Common myeloid progenitor, CD34-positive (primary cell): ENCODE results near the gene HOXD10.

Source experiments
- CTCF ChIA-PET: fragments of 350-600 bp; sonication (Branson Sonifier 250); formaldehyde crosslinking; loops from one replicate; lab custom pipeline; 2021; ENCODE audit warnings: antibody characterized with exemption; lab: Charles Lee
- POLR2A ChIA-PET: fragments of 350-600 bp; sonication (Branson Sonifier 250); formaldehyde crosslinking; loops from one replicate; lab custom pipeline; 2021; ENCODE audit warnings: antibody characterized with exemption; lab: Charles Lee
- DNase-seq, 3 donors: peaks; one replicate each; pipeline versions ENCODE4 v3.0.0 to v3.0.0-alpha.2; 2013
- H3K27ac ChIP-seq, 2 experiments: 1 replicate in 1 of 2; 2 replicates in 1 of 2; pipeline ENCODE4 v1.7.0; 2013; ENCODE audit warnings: inconsistent platforms in 2 of 2, low read length in 2 of 2, mild to moderate bottlenecking in 2 of 2, low read depth in 1 of 2, moderate library complexity in 1 of 2; ENCODE audit not compliant: severe bottlenecking in 2 of 2, insufficient read depth in 1 of 2, poor library complexity in 1 of 2
- H3K27me3 ChIP-seq, 5 experiments: replicated peaks in 2 of 5; 1 replicate in 3 of 5; 2 replicates in 2 of 5; pipeline versions ENCODE4 v1.6.1 to v1.7.0; 2013; ENCODE audit warnings: low read length in 4 of 5, mild to moderate bottlenecking in 2 of 5, moderate library complexity in 2 of 5, inconsistent platforms in 1 of 5; ENCODE audit not compliant: insufficient read depth in 5 of 5, control insufficient read depth in 4 of 5
- H3K36me3 ChIP-seq, 4 experiments: 1 replicate in 2 of 4; 2 replicates in 2 of 4; pipeline versions ENCODE4 v1.6.1 to v1.7.0; 2013; ENCODE audit warnings: low read length in 3 of 4, control low read depth in 1 of 4, mild to moderate bottlenecking in 1 of 4; ENCODE audit not compliant: control insufficient read depth in 4 of 4, insufficient read depth in 4 of 4
- H3K4me1 ChIP-seq, 4 experiments: 1 replicate in 3 of 4; 2 replicates in 1 of 4; pipeline versions ENCODE4 v1.6.1 to v1.7.1; 2013; ENCODE audit warnings: low read length in 3 of 4, mild to moderate bottlenecking in 3 of 4, control low read depth in 1 of 4, inconsistent platforms in 1 of 4, moderate library complexity in 1 of 4; ENCODE audit not compliant: control insufficient read depth in 4 of 4, insufficient read depth in 4 of 4; ENCODE audit errors: control extremely low read depth in 1 of 4
- H3K4me3 ChIP-seq, 7 experiments: 1 replicate in 4 of 7; 2 replicates in 3 of 7; pipeline versions ENCODE4 v1.5.1 to v1.7.0; 2013; ENCODE audit warnings: mild to moderate bottlenecking in 7 of 7, low read length in 6 of 7, moderate library complexity in 6 of 7, inconsistent platforms in 2 of 7, low read depth in 2 of 7, control low read depth in 1 of 7; ENCODE audit not compliant: insufficient read depth in 4 of 7, control insufficient read depth in 1 of 7; ENCODE audit errors: extremely low read depth in 1 of 7
- H3K9me3 ChIP-seq, 5 experiments: 1 replicate in 4 of 5; 2 replicates in 1 of 5; pipeline versions ENCODE4 v1.6.1 to v1.7.1; 2013; ENCODE audit warnings: low read length in 4 of 5, mild to moderate bottlenecking in 2 of 5, inconsistent platforms in 1 of 5, low read depth in 1 of 5, moderate library complexity in 1 of 5; ENCODE audit not compliant: control insufficient read depth in 4 of 5, insufficient read depth in 2 of 5; ENCODE audit errors: control extremely low read depth in 1 of 5
- WGBS: methylation state at CpG from one replicate; pipeline ENCODE4 v1.1.5; 2013; ENCODE audit not compliant: insufficient coverage; 5-methylcytosine and 5-hydroxymethylcytosine counted together

The HOXD10 gene

GRCh38 chr2:176072951-176073904 lies 43.4 kb upstream of the HOXD10 start:
- CTCF ChIA-PET: interaction anchor here (1.2 to 5.0 kb wide), 3 partner anchors 16 to 708 kb away, joined by 5 to 20 read pairs (median 5); no protein-coding TSS in a partner anchor
- H3K4me1 ChIP-seq: peaks cover 0 to 5% (median 2%) of the 10 kb centered on the region in 4 experiments
- POLR2A ChIA-PET: no interaction called here
- peaks cover 0 to 2% (median 0%) of the 10 kb centered on the region in 5 experiments for H3K9me3 ChIP-seq
- 8% methylated on average over 19 of the region's 29 CpGs for WGBS
- no peak overlapping the region for H3K4me3 ChIP-seq
- no peak overlapping the region for H3K27ac ChIP-seq
- DNase-seq: peak in 1 of 3 donors; percentile 25
- peaks cover 33 to 97% (median 70%) of the 10 kb centered on the region in 5 experiments for H3K27me3 ChIP-seq
- no peaks in the 10 kb centered on the region for H3K36me3 ChIP-seq

GRCh38 chr2:176074919-176075425 lies 41.6 kb upstream of the HOXD10 start:
- DNase-seq: no peak
- H3K4me3 ChIP-seq: no peak overlapping the region
- WGBS: 13% methylated on average over 6 of the region's 7 CpGs
- peaks cover 0 to 2% (median 0%) of the 10 kb centered on the region in 5 experiments for H3K9me3 ChIP-seq
- peaks cover 0 to 7% (median 3%) of the 10 kb centered on the region in 4 experiments for H3K4me1 ChIP-seq
- ChIA-PET POLR2A (interaction anchor here (0.8 kb wide), 1 partner anchor 20 kb away, joined by 3 read pairs; no protein-coding TSS in a partner anchor), CTCF (interaction anchor here (0.9 to 5.0 kb wide), 3 partner anchors 22 to 709 kb away, joined by 3 to 20 read pairs (median 6); no protein-coding TSS in a partner anchor)
- H3K27me3 ChIP-seq: peaks cover 45 to 97% (median 69%) of the 10 kb centered on the region in 5 experiments
- H3K27ac ChIP-seq: no peak overlapping the region
- H3K36me3 ChIP-seq: no peaks in the 10 kb centered on the region

- 10% methylated on average over 12 of the region's 15 CpGs for WGBS
- POLR2A ChIA-PET: interaction anchor here (0.8 kb wide), 1 partner anchor 20 kb away, joined by 3 read pairs; no protein-coding TSS in a partner anchor
- Histone ChIP-seq H3K4me3 (no peak overlapping the region), H3K4me1 (peaks cover 0 to 10% (median 5%) of the 10 kb centered on the region in 4 experiments), H3K9me3 (peaks cover 0 to 2% (median 0%) of the 10 kb centered on the region in 5 experiments), H3K36me3 (no peaks in the 10 kb centered on the region), H3K27me3 (peaks cover 41 to 95% (median 63%) of the 10 kb centered on the region in 5 experiments), H3K27ac (no peak overlapping the region)
- CTCF ChIA-PET: interaction anchor here (0.9 to 5.0 kb wide), 3 partner anchors 22 to 710 kb away, joined by 3 to 20 read pairs (median 6); no protein-coding TSS in a partner anchor
- no peak for DNase-seq
These were observed 41.1 kb upstream of the HOXD10 start for GRCh38 chr2:176075481-176075880.

GRCh38 chr2:176076063-176076462 lies 40.5 kb upstream of the HOXD10 start:
- Histone ChIP-seq H3K9me3 (peaks cover 0 to 4% (median 2%) of the 10 kb centered on the region in 5 experiments), H3K27ac (no peak overlapping the region), H3K27me3 (peaks cover 42 to 95% (median 63%) of the 10 kb centered on the region in 5 experiments), H3K36me3 (no peaks in the 10 kb centered on the region), H3K4me3 (no peak overlapping the region), H3K4me1 (peaks cover 0 to 15% (median 9%) of the 10 kb centered on the region in 4 experiments)
- peak in 1 of 3 donors; percentile 1 for DNase-seq
- WGBS: 31% methylated on average over 4 of the region's 7 CpGs
- ChIA-PET CTCF (interaction anchor here (0.8 to 5.0 kb wide), 4 partner anchors 9 to 710 kb away, joined by 3 to 20 read pairs (median 6); no protein-coding TSS in a partner anchor), POLR2A (no interaction called here)

- Histone ChIP-seq H3K9me3 (peaks cover 0 to 7% (median 2%) of the 10 kb centered on the region in 5 experiments), H3K4me3 (no peak overlapping the region), H3K27me3 (peaks cover 46 to 95% (median 64%) of the 10 kb centered on the region in 5 experiments), H3K4me1 (peaks cover 0 to 15% (median 9%) of the 10 kb centered on the region in 4 experiments), H3K27ac (no peak overlapping the region), H3K36me3 (no peaks in the 10 kb centered on the region)
- ChIA-PET POLR2A (no interaction called here), CTCF (interaction anchor here (0.8 to 5.0 kb wide), 4 partner anchors 9 to 711 kb away, joined by 3 to 20 read pairs (median 6); no protein-coding TSS in a partner anchor)
- no CpG with 5 or more reads among the region's 2 CpGs for WGBS
- DNase-seq: peak in 1 of 3 donors; percentile 16
These were observed 39.8 kb upstream of the HOXD10 start for GRCh38 chr2:176076796-176077195.

GRCh38 chr2:176078541-176079284 lies 37.9 kb upstream of the HOXD10 start:
- WGBS: 11% methylated on average over 18 of the region's 25 CpGs
- H3K27me3 ChIP-seq: peaks cover 51 to 96% (median 71%) of the 10 kb centered on the region in 5 experiments
- H3K4me3 ChIP-seq: no peak overlapping the region
- no peak overlapping the region for H3K27ac ChIP-seq
- no peaks in the 10 kb centered on the region for H3K36me3 ChIP-seq
- POLR2A ChIA-PET: no interaction called here
- H3K4me1 ChIP-seq: peaks cover 0 to 15% (median 9%) of the 10 kb centered on the region in 4 experiments
- DNase-seq: peak in 1 of 3 donors; percentile 22
- peaks cover 0 to 7% (median 2%) of the 10 kb centered on the region in 5 experiments for H3K9me3 ChIP-seq
- CTCF ChIA-PET: interaction anchor here (1.0 to 3.8 kb wide), 9 partner anchors 9 to 714 kb away, joined by 3 to 17 read pairs (median 4); no protein-coding TSS in a partner anchor
